NAMALWA (cell line): Measurements from ENCODE around the gene YBX2.

Experiments
- DNase-seq: peaks from one replicate; pipeline ENCODE4 v3.0.0-alpha.2; 2015; ENCODE audit warnings: low spot score

Gene YBX2

GRCh38 chr17:7296189-7296861 lies 1.9 kb upstream of the YBX2 start:
- peak; percentile 61 for DNase-seq

- no peak for DNase-seq
These were observed 1.1 kb upstream of the YBX2 start for GRCh38 chr17:7295230-7296180.

GRCh38 chr17:7293816-7294613 lies 424 bp downstream of the YBX2 start:
- no peak for DNase-seq

DNA sequence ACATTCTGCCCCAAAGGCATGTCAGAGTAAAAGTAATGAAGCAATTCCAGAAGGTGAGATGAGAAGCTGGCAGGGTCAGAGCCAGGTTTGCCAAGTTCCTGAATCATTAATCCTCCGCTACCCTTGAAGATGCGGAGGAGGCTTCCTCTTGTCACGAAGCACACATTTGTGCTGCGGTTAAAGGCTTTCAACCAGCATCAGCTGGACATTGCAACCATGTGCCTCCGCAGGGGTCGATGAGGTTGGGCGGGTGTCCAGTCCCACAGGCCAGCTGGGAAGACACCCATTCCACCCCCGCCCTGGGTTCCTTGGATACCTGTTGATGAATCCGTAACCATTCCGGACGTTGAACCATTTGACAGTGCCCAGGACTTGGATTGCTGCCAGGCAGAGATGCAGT lies 1.3 kb downstream of the YBX2 start:
- DNase-seq: no peak

DNA sequence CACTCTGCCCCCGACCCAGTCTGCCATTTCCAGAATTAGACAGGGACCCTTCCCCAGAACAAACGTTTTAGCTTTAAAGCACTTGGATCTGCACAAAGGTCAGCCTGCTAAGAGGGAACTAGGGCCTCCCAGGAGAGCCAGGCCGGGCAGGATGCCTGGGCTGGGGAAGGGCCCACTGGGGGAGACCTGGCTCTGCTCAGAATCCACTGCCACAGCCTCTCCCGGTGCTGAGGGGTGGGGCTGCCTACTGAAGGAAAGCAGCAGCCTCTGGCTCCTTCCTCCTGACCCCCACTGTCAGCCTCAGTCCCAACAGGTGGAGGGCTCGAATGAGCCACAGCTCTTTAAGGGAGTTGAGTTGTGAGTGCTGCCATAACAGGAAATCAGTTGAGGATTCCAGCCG lies 1.7 kb downstream of the YBX2 start:
- DNase-seq: no peak

DNA sequence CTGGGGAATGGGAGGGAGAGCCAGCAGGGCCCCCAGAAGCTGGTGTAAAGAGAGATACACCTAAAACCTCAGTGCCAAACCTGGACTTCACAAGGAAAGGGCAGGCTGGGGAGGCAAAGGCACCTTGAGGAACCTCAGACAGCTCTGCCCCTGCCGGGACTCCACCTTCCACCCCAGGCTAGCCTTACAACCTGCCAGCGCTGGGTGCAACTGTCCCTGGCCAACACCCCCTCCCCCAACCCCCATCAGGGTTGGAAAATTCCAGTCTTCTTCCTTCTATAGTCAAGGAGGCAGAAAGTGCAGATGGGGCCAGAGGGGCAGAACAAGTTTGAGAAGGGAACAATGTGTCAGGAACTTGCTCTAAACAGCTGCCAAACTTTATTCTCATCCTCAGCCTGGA lies 2.2 kb downstream of the YBX2 start:
- DNase-seq: no peak

DNA sequence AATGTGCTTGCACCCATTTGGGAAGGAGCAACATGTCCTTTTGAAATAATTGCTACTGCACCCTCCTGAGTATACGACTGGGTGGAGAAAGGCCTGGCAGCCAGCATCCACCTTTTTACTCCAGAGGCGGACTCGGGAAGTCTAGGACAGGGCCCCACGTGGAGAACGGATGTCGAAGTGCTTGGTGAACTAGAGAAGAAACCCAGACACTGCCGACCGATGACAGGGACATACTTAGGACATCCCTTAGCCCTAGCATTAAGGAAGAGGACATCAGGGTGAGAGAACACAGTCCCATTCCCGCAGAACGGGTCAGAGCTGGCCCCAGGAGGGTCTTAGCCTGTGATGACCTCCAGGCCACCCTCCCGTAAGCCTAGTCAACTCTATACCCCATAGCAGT lies 3.8 kb downstream of the YBX2 start:
- no peak for DNase-seq

GRCh38 chr17:7290166-7290565 lies 4.3 kb downstream of the YBX2 start:
- no peak for DNase-seq

GRCh38 chr17:7289256-7290032 lies 5.0 kb downstream of the YBX2 start:
- no peak for DNase-seq

GRCh38 chr17:7285679-7286078 lies 8.8 kb downstream of the YBX2 start:
- DNase-seq: no peak

DNA sequence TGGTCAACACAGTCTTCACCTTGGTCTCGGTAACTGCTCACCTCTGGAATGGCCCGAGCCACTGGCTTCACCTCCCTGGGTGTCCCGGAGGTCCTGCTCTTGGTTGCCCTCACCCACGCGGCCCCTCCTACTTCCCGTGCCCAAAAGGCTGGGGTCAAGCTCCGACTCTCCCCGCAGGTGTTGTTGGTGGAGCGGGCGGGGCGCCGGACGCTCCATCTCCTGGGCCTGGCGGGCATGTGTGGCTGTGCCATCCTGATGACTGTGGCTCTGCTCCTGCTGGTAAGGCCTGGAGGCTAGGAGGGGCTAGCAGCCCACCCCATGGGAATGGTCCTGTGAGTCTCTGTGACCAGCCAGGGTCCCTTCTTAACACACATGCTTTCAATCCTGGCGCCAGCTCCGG lies 9.5 kb downstream of the YBX2 start:
- DNase-seq: no peak

- DNase-seq: no peak
These were observed 10.8 kb downstream of the YBX2 start for GRCh38 chr17:7283471-7284216.

GRCh38 chr17:7282752-7283321 lies 11.6 kb downstream of the YBX2 start:
- DNase-seq: peak; percentile 35

- DNase-seq: no peak
These were observed 12.3 kb downstream of the YBX2 start for GRCh38 chr17:7281953-7282751.

- peak; percentile 92 for DNase-seq
These were observed 13.1 kb downstream of the YBX2 start, which contains the start of gene SLC2A4 for GRCh38 chr17:7281074-7281952. Gene SLC2A4 (plus strand): TSS chr17:7281718. CDS start chr17:7281935, 217 bp downstream.

- peak; percentile 91 for DNase-seq
These were observed 13.8 kb downstream of the YBX2 start for GRCh38 chr17:7280519-7281073.

GRCh38 chr17:7279448-7279847 lies 15.0 kb downstream of the YBX2 start:
- DNase-seq: no peak

GRCh38 chr17:7266784-7267183 lies 27.7 kb downstream of the YBX2 start:
- no peak for DNase-seq

GRCh38 chr17:7263801-7264078 lies 30.7 kb downstream of the YBX2 start:
- no peak for DNase-seq
